ENCODE results near the gene FKBP1A.

FKBP1A gene

GRCh38 chr20:1392693-1393506 lies at the start of gene FKBP1A:
TSS of gene FKBP1A (minus strand) at chr20:1393054. CDS start at chr20:1392998, 56 bp downstream.
- peak; percentile 92 for DNase-seq (ENCODE audit: low read depth)
- no peak for TF ChIP-seq CTCF (IDR thresholded peaks at IDR 0.05; ENCODE audit: low read length, missing control alignments)
- H3K4me3 ChIP-seq (replicated peaks; ENCODE audit: low read depth, low read length), result peak within 1 kb of the TSS; percentile 70

GRCh38 chr20:1442304-1442703 lies 49.5 kb upstream of the FKBP1A start:
- DNase-seq (ENCODE audit: low read depth), result no peak
- TF ChIP-seq CTCF (IDR thresholded peaks at IDR 0.05; ENCODE audit: low read length, missing control alignments), result no peak
- H3K4me3 ChIP-seq (replicated peaks; ENCODE audit: low read depth, low read length), result no peak overlapping the region

- H3K4me3 ChIP-seq (replicated peaks; ENCODE audit: low read depth, low read length), result no peak overlapping the region
- DNase-seq (ENCODE audit: low read depth), result no peak
- no peak for TF ChIP-seq CTCF (IDR thresholded peaks at IDR 0.05; ENCODE audit: low read length, missing control alignments)
These were observed 48.3 kb upstream of the FKBP1A start for GRCh38 chr20:1441133-1441532.

GRCh38 chr20:1440024-1440423 lies 47.2 kb upstream of the FKBP1A start:
- peak; percentile 48 for TF ChIP-seq CTCF (IDR thresholded peaks at IDR 0.05; ENCODE audit: low read length, missing control alignments)
- peak; percentile 26 for DNase-seq (ENCODE audit: low read depth)
- H3K4me3 ChIP-seq (replicated peaks; ENCODE audit: low read depth, low read length), result no peak overlapping the region

- no peak for DNase-seq (ENCODE audit: low read depth)
- TF ChIP-seq CTCF (IDR thresholded peaks at IDR 0.05; ENCODE audit: low read length, missing control alignments), result no peak
- no peak overlapping the region for H3K4me3 ChIP-seq (replicated peaks; ENCODE audit: low read depth, low read length)
These were observed 45.5 kb upstream of the FKBP1A start for GRCh38 chr20:1438361-1438760.

- no peak overlapping the region for H3K4me3 ChIP-seq (replicated peaks; ENCODE audit: low read depth, low read length)
- DNase-seq (ENCODE audit: low read depth), result peak; percentile 92
- peak; percentile 90 for TF ChIP-seq CTCF (IDR thresholded peaks at IDR 0.05; ENCODE audit: low read length, missing control alignments)
These were observed 44.5 kb upstream of the FKBP1A start for GRCh38 chr20:1437235-1437904.
